ENCODE measurements around the gene SETDB2.

DNA sequence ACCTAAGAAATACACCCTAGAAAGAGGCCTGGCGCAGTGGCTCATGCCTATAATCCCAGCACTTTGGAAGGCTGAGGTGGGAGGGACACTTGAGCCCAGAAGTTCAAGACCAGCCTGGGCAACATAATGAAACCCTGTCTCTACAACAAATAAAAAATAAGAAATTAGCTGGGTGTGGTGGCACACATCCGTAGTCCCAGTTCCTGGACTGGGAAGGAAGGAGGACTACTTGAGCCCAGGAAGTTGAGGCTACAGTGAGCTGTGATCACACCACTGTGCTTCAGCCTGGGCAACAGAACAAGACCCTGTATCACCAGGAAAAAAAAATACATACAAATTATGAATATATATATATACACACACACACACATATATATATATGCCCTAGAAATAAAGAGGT lies 94.3 kb downstream of the SETDB2 start:
- TF ChIP-seq EZH2 (IDR thresholded peaks at IDR 0.05; ENCODE audit: insufficient read depth, poor library complexity, severe bottlenecking) (no peak), EZH2phosphoT487 (IDR thresholded peaks at IDR 0.05; ENCODE audit: insufficient read depth, low read depth) (no peak)
